Stimulated activated CD4-positive, alpha-beta T cell treated with anti-CD3 and anti-CD28 coated beads, Interleukin-1b, Interleukin-23, amount 100 ng/mL, for 4 hours (primary cell): Measurements from ENCODE around the gene CASQ2.

Experiments used
- DNase-seq, 2 donors: peaks; one replicate each; pipeline ENCODE4 v3.0.0-alpha.2; 2020; ENCODE audit warnings: low read depth in 2 of 2

Gene CASQ2

DNA sequence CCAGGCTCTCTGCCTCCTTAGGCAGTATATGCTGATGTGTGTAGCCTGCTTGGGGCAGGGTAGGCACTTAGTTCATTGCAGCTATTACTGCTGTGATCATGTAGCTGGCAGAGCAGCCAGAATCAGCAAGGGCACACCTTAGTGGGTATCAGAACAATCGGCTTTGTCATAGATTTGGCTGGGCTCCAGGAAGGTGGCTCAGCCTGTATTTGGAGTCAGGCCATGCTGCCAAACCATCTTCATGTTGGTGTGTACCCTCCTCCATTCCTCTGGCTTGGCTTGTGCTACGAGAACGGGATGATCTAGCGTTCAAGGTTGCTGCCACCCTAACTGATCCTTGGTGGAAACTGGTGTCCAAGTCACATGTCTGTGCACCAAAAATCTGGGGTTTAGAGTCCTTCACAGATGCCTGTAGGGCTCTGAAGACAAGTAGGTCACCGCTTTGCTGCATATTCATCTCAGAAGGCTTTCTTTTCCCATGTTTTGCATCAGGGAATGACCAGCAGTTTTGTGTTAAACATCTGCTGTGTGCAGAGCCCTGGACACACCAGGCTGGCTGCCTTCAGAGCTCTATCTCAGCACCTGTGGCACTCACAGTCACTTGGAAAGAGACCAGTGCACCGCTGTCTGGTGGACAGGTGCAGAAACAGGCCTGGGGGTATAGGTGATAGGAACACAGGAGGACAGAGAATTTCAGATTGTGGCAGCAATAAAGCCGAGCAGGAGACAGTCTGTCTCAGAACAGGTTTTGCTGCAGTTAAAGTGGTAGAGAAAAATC is 103.0 kb downstream of the CASQ2 start:
- DNase-seq = no peak

DNA sequence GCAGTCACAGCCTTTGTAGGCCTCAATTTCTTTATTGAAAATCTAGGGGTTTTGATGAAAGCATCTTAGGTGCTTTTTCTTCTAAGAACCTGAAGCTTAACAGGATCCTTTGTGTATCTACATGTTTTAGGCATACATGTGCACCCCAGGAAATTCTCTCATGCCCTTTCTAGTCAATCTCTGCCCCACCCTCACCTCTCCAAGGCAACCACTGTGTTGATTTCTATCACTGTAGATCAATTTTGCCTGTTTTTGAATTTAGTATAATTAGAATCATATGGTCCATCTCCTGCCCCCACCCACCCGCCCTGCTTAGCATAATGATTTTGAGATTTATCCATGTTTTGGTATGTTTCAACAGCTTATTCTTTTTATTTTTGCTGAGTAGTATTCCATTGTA is 107.4 kb downstream of the CASQ2 start:
- DNase-seq = no peak

DNA sequence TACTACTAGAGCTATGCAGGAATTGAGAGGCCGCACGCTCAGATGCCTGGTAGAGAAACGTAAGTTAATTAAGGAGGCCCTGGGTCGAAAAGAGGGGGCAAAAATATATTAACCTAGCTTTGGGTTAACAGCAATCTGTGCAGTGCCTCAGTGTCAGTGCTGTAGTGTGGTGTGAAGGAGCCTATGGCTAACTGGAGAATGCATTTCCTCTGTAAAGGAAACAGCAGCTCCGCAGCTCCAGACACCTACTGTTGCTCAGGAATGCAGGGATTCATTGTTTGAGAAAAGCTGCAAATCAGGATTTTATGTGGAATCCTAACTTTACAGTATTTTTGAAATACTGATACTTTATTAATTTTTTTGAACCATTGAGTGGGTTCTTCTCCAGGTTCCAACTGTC is 108.4 kb downstream of the CASQ2 start:
- no peak for DNase-seq

DNA sequence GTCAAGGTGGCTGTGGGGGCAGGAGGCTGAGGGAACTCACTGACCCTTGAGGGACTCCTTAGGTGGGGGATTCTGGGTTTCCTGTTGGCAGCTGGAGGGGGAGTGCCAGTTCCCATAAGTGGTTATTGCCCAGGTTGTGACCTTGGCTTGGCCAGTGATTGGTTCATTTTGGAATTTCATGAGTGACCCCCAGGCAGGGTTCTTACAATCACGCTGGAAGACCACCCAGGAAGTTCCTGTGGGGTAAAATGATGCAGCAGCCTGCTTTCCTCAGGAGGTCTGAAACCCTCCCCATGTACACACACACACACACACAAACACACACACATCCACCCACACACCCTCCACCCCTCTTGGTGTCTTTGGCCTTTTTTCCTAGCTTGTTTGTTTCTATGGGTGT is 109.9 kb downstream of the CASQ2 start:
- DNase-seq = no peak

DNA sequence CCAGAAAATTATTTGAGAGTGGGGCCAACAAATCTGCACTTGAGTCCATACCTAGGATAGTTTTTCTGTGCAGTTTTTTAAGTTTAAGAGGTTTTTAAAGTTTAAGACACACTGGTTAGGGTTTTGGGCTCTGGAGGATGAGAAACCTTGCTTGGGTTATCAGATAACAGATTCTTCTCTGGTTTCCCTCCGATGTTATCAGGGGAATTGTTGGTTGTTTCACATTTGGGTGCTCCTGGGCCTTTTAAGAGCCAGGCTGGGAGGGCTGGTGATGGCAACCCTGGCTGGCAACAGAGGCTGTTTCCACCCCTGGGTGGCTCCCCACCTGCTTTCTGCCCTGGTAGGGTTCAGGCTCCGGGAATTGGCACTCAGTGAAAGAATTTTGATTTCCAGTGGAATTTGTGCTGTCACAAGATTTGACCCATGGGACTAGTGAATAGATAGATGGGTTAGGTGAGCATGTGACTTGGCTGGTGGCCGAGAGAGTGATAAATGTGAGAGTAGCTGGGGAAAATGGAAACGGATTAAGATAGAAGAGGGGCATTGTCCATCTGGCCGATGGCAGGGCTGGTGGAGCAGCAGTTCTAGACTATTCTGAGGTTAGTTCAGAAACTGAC is 111.9 kb downstream of the CASQ2 start:
- no peak for DNase-seq

DNA sequence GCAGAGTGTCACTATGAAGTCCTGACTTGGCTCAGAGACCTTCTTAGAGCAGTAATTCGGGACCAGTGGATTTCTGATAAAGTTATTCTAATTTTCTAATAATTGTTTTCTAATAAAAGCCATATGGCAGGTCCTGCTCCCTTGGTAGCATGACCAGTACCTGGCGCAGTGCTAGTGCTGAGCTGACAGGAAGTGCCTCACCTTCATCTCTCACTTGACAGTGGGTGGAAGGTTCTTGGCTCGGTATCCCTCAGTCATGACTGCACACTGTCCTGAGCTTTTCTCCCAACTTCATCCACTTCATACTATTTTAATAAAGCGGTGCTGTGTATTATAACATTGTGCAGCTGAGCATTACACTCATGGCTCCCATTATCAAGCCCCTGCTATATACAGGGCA is 112.6 kb downstream of the CASQ2 start:
- no peak for DNase-seq

DNA sequence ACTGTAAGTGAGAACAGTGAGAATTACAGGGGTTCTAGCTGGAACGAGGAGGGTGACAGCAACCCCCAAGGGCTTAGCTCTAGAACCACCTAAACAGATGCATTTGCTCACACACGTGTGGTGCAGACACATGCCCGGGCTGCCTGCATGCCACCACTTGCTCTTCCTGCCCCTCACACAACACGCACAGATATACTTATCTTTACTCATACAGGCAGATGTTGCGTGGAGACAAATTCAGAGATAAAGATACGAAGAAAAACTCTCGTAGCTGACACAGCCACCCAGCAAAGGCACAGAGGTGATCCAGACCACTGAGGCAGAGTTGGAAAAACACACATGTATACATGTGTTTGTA is 113.2 kb downstream of the CASQ2 start:
- DNase-seq = no peak

DNA sequence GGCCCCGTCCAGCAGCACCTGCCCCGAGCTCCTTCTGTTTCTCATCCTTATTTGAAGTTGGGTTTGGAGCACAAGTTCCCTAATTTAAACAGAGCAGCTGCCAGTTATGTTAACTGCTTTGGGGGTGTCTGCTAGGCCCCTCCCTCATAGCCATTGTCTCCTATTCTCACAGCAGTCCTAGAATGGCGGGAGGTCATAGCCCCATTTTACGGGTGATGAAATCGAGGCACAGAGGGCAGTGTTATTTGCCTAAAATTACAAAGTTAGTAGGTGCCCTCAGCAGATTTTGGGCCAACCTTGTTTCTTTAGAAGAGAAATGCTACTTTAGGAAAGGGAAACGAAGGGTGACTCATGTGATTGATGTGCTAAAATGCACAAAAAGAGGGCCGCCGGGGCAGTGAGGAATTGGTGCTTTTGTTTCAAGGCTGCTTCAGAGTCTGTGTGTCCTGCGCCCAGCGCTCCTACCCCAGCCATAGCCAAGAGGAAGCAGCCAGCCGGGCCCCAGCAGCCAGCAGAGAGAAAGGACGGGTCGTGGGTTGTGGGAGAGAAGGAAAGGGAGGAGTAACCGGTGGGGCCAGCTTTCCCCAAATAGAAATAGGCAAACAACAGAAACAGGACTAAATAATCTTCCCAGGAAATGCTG is 113.7 kb downstream of the CASQ2 start:
- DNase-seq = no peak

DNA sequence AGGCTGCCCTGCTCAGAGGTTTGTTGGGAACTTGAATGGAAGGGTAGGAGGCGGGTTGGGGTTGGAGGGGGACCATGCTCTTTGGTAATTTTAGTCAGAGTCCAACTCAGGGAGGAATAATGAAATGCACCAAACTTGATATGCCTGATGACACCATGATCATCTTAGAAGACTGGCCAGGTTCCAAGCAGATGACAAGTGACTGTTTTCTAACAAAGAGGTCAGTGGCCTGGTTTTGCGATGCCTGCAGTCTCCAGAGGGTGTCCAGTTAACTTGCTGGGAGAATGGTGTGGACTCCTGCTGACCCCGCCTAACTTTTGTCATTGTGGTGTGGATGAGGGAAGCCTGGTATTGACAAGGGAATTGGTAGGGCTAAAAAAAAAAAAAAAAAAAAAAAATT is 114.4 kb downstream of the CASQ2 start:
- DNase-seq = no peak

DNA sequence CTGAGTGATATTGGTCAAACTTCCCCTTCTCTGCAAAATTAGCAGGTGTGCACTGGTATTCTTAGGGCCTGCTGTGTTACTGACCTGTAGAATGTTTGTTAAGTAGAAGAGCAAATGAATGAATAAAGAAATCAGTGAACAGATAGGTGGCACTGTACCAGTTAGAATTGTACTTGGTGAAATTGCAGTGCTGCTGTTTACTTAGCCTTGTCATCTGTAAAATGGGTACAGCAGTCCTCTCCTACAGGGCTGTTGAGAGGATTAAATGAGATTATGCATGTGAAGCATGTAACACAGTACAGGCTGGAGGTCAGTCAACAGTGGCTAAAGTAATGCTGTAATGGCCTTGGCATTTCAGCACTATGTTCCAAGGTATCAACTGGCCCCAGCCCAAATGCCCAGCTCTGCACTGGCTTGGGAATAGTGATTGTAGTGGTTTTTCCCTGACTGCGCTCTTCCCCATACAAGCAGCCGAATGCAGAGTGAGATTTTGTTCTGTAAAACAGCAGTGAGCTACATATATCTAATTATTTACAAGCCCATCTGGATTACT is 116.2 kb downstream of the CASQ2 start:
- no peak for DNase-seq

DNA sequence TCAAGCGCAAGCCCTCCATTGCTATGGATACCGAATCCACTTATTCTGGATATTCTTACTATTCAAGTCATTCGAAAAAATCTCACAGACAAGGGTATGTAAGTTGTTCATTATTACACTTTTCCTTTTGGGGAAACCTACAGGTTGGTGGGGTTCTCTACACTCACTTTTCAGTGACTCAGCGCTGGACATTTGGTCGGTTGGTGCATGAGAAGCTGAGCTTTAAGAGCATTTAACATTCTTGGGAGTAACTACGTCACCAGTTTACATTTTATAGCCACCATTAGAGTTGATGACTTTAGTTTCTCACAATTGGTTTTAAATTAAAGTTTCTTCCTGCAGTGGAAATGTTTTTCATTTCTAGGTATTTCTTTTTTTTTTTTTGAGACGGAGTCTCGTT is 117.1 kb downstream of the CASQ2 start:
- no peak for DNase-seq

DNA sequence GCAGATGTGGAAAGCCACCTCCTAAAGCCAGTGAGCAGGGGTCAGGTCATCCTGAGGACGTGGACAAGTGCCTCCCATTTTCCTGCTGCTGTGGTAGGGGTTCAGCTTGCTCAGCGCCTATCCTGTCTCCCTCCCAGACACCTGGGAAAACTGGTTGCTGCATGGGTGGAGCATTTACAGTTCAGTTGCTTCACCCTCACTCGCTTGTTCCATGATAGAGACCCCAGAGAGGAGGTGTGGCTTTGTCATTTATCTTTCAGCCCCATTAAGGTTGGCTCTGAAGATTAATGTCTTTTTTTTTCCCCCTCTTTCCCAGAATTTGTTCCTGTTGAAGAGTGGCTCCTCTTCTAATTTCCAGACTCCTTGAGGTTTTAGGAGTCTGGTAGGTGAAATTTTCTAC is 117.6 kb downstream of the CASQ2 start:
- DNase-seq = no peak
